Hematopoietic multipotent progenitor cell (in vitro differentiated cells): ENCODE measurements around the gene NHSL1. TPM values are rescaled to one million over a fixed set of nuclear protein-coding genes. Genes with fewer than 3 reads are reported as not detected.

Experiments
- DNase-seq, 3 donors: peaks; one replicate each; pipeline ENCODE4 v3.0.0-alpha.2; 2011 to 2015; ENCODE audit warnings: low read depth in 2 of 3, low spot score in 2 of 3
- total RNA-seq: library from RNA; depleted of rRNA; stranded (reverse); fragments of >200 nt; gene quantifications from one replicate; pipeline ENCODE4 v1.2.3, GENCODE V29; 2012

NHSL1 gene
- total RNA-seq, 1 donor, result 1.6 TPM

DNA sequence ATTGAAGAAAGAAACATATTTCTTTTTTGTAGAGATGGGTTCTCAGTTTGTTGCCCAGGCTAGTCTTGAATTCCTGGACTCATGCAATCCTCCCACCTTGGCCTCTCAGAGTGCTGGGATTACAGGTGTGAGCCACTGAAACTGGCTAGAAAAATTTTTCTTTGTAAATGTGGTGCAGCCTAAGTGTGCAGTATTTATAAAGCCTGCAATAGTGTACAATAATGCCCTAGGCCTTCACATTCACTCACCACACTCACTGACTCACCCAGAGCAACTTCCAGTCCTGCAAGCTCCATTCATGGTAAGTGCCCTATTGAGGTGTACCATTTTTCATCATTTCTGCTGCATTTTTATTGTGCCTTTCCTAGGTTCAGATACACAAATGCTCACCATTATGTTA, 31.4 kb downstream of the NHSL1 start:
- DNase-seq, result no peak

DNA sequence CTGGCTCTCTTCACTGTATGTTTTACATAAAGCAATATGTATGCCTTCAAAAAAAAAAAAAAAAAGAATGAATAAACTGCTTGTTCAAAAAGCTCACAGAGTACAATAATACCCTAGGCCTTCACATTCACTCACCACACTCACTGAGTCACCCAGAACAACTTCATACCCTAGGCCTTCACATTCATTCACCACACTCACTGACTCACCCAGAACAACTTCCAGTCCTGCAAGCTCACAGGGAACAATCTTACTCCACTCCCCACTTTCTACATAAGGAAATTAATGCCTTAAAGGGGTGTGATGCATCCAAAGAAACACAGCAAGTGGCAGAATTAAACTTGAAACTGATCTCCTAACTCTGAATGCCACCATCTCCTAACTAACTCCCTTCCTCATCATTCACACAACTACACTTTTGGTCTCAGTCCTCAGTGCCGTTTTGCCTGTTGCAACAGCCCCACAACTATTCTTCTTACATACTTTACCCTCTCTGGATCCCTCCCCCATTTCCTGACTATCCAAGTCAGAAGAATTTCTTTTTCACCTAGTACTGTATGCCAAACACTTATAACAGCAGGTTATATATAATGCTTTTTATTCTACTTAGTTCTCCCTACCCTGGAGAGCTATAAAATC, 34.2 kb downstream of the NHSL1 start:
- no peak for DNase-seq

DNA sequence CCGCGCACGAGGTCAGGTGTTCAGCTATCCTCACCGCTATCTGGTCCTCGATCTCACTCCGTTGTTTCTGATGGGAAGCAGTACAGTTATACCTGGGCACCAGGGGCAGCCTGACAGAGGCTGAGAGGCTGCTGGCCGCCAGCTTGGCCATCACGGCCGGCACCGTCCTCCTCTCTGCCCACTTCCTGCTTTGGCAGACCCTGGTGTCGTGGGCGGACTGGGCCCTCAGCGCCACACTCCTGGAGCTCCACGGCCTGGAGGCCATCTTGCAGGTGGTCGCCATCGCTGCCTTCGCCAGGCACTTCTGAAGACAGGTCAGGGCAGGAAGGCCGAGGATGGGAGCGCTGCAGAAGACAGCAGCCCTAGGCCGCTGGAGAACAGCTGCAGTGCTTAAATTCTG, 35.2 kb downstream of the NHSL1 start:
- DNase-seq, result no peak

DNA sequence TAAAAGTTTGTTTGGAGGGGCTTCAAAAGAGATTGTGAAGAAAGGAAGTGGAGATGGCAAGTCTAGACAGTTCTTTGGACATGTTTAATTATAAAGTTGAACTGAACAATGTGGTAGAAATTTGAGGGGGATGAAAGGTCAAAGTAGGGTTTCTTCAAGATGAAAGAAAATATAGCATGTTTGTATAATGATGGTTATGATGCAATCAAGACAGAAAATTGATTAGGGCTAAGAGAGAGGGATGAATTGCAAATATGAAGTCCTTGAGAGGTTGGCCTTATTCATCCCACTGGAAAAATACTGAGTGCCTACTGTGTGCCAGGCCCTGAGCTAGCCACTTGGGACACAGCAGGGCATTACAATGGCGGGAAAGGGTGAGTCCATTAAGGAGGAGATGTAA, 37.6 kb downstream of the NHSL1 start:
- DNase-seq, result no peak

DNA sequence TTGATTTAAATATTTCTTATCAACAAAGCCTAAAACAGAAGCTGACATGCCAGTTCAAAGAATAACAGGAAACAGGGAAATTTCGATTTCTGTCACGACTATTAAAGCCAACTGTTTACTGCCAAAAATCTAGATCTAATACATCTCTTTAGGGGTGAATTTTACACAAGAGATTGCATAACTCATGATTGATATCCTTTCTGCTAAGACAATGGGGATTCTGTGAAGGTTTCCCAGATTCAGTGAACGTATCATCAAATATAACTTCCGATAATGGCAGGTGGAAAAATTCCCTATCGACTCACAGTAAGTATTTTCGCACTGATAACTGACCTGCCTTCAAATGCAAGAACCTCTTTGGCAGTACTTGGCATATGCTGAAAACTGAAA, 42.9 kb downstream of the NHSL1 start:
- DNase-seq, result no peak

DNA sequence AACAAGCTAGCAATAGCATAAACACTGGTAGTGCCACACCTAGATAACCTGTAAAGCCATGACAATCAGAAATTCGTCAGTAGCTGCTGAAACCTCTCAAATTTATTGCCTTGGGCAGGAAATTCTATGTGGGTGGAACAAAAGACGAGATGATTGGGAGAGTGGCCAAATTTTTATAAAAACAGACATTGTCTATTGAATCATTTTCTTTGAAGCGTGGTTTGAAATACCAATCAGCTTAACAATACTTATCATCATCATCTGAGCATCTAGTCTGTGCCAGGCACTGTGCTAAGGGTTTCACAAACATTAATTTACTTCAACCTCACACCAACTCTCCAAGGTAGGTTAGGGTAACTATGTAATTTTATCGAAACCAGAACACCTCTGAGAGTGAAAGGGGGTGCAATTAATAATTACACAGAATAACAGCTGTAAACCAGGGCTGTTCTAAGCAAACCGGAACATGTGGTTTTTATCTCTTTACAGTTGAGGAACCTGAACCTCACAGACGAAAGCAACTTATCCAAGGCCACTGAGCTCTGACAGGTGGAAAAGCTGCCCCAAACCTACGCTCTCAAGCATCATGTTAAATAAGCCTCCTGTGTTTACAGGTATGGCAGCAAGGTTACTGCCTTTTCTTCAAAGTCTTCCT, 43.4 kb downstream of the NHSL1 start:
- DNase-seq, result peak in 2 of 3 donors; percentile 6 to 48

DNA sequence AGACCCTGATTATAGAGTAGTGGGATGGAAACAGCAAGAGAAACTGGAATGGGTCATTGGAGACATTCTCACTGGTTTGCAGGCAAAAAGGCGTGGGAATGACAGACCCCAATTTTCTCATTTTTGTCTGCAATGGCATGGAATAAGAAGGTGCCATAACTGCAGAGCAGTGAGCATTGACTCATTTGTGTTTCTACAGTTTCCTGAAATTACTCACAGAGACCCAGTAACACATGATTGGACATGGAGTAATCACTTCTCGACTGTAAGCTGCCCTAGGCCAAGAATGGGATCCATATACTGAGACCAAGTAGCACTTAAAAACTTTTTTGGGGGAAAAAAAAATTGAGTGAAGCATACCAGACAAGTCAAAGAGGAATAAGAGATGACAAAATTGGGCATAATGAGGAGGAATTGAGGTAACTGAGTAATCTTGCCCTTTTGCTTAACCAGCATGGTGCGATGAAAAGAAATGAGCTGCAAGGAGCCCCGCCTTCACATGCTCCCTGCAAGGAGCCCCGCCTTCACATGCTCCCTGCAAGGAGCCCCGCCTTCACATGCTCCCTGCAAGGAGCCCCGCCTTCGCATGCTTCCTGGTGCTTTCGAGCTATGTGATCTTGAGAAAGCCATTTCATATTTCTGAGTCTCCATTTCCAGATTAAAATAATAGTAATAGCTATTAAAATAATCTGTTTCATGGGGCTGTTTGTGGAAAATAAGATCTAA, 44.1 kb downstream of the NHSL1 start:
- peak in 1 of 3 donors; percentile 42 for DNase-seq

DNA sequence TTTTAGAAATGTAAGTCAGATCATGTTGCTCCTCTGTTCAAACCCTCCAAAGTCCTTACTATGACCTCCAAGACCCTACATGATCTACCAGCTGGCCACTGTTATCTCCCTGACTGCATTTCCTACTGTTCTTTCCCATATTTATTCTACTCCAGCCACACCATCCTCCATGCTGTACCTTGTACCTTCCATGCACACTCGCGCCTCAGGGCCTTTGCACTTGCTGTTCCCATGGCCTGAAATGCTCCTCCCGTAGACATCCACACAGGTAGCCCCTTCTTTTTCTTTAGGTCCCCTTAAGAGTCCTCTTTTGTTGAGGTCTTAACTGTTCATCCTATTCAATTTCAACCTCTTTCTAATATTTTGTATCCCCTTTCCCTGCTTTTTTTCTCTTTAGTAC, 48.3 kb downstream of the NHSL1 start:
- no peak for DNase-seq

DNA sequence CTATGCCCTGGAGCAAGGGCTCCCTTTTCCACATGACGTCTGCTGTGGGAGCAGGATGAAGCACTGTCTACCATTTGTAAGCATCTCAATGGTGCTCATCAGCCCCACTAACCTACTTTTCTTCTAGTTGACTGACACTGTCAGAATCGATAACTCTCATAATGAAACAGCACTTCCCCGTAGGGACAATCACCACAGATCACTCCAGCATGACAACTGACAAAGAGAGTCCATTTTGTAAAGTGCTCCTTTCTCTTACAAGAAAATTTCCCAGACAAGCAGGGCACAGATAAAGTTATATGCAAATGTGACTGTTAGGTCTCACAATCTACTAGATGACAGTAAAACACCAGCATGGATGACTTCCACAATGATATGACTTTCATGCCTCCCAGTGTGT, 48.8 kb downstream of the NHSL1 start:
- DNase-seq, result no peak

DNA sequence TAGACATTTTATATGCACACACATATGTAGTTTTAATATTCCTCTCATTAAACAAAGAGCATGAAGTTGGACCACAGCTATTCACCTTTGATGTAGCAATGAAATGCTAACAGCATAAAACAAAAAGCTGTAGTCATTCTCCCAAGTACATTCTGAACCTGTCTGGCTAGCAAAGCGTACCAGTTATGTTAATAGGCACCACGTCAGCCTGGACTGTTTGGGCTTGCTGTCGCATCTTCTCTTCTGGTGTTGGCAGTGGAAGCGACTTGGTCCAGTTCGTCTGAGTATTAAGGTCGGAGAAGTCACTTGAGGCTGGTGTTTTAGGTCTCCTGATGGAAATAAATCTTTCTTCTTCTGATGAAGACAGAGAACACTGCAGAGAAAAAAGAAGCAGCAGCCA, 52.5 kb downstream of the NHSL1 start:
- DNase-seq, result no peak

DNA sequence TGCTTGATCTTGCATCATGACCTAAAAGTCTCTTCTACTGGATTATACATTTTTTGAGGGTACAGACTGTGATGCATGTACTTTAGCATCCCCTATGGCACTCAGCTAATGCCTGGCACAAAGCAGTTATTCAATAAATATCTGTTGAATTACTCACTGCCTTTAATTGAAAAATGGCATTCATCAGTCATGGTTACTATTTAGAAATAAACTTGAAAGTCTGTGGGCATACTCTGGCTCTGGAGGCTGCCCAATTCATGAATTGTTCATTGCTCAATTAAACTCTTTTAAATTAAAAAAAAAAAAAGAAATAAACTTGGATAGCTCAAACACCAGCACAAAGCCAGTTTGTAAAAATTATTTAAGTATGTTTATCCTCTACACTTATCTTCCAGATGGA, 55.3 kb downstream of the NHSL1 start:
- no peak for DNase-seq

DNA sequence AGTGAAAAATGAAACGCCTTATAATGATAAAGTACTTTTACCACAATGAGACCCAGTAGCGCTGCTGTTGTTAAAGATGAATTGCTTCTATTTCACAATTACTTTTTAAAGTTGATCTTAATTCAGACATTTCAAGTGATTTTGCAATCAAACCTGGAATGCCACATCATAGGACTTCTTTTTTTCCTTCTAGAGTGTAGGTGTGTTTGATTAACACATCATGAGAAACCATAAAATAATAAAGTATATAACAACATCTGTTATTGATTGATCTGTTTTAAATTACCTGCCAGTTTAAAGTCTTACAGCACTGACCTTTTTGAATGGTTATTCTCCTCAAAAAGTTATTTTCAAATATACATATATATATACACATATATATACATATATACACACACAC, 56.6 kb downstream of the NHSL1 start:
- DNase-seq, result no peak

DNA sequence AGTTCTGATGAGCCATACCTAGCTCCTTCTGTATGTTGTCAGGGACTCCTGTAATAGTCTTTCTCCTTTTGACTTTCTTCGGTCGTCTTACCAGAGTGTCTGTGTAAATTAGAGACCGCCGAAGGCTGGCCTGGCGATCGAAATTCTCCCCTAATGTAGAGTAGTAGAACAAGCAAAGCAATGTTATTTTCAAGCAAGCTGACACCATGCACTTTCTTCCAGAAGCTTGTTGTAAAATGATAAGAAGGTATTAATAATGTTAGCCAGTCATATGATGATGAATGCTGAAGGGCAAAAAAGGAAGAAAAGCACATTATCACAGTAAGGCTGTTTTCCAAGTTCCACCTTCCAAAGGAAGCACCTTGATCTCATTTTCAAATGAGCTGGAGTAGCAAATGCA, 57.3 kb downstream of the NHSL1 start:
- DNase-seq, result no peak

DNA sequence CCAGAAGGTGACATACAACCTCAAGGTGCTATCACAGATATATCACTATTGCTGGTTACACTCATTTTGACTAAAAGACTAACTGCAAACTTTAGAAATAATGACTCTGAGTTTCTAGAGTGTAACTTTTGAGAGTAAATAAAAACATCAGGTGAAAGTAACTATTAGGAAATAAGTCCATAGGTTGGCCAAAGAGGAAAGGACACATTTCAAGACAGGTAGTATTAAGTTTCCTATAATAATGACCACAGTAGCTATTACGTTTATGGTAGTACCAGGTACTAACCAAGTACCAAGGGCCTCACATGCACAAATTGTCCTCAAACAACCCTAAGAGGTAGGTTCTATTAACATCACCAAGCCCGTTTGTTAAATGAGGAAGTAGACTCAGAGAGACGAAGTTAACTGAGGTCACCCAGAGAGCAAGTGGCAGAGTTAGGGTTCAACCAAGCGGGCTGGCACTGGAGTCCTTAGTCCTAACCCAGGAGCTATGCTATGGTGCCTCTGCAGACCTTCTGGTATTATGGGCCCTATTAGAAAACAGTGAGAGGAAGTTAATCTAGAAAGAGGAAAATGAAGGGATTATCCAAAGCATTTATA, 58.4 kb downstream of the NHSL1 start:
- peak in 1 of 3 donors; percentile 39 for DNase-seq

DNA sequence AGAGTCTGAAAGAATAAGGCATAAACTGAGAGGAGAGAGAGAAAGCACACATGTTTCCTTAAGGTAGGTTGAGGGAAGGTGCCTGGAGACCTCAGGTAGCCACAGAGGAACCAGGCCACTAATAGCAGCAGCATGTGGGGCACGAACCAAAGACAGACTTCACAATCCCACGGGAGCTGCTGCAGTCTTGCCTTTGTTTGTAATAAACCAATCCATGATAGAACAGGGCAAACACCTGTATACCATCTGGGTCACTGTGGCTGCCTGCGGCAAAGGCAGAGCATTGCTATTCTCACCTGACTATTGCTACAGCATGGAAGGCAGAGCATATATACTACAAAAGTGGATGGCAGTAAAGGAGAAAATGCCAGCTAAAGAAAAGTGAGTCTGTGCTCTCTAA, 59.0 kb downstream of the NHSL1 start:
- DNase-seq, result no peak

DNA sequence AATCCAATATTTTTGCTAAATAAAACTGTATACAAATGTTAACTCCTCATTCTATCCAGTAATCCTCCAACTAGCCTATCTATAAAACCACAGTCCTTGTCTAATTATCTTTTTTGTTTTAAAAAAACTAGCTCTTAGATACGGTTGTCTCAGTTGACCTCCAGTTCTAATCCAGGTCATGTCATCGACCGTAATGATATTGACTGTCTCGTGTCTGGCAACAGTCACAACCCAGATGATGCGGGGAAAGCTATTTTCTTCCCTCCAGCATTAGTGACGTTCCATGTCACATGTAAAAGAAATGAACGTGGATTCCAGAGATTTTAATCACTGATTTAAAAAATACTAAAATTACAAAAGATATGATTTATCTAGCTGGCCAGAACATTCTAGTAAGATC, 59.7 kb downstream of the NHSL1 start:
- no peak for DNase-seq

DNA sequence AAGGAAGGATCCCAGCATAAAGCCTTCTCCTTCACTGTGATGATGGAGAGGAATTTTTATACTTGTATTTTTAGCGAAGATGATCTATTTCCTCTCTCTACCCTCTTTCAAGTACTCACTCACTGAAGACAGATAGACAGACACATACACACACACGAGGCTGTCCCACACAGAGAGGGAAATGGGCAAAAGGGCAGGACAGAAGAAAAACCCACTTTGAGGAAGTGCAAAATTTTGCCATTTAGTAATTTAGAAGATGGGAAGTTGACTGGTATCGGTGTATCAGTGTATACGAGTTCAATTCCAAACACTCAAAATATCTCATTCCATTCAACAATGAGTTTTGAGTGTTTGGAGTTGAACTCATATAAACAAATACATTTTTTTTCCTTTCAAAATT, 64.4 kb downstream of the NHSL1 start:
- no peak for DNase-seq

DNA sequence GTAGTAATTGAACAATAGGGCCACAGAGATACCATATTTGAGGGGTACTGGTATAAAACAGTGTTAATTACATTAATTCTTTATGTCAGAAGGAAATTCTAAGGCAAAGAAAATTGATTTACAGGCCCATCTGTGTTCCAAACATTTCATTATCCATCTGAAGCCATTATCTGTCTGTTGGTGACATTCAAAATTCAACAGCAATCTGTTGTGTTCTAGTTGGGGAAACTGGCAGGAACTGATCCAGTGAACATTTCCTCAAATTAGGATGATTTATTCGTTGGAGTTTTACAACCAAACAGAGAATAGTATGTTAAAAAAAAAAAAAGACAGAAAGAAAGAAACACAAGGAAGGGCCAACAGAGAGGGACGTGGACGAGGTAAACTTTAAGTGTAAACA, 65.2 kb downstream of the NHSL1 start:
- DNase-seq, result no peak

DNA sequence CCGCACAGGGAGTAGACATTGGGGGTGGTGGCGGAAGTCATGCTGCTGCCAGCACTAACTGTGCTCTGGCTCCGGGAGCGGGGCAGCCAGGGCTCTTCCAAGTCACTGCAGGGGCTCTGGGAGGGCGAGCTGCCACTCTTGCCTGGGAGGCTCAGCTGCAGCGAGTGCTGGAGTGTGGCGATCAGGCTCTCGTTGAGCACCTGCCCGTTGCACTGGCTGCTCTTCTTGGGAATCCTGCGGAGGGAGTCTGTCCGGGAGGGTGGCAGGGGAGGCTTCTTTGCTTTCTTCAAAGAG, 67.3 kb downstream of the NHSL1 start:
- no peak for DNase-seq

DNA sequence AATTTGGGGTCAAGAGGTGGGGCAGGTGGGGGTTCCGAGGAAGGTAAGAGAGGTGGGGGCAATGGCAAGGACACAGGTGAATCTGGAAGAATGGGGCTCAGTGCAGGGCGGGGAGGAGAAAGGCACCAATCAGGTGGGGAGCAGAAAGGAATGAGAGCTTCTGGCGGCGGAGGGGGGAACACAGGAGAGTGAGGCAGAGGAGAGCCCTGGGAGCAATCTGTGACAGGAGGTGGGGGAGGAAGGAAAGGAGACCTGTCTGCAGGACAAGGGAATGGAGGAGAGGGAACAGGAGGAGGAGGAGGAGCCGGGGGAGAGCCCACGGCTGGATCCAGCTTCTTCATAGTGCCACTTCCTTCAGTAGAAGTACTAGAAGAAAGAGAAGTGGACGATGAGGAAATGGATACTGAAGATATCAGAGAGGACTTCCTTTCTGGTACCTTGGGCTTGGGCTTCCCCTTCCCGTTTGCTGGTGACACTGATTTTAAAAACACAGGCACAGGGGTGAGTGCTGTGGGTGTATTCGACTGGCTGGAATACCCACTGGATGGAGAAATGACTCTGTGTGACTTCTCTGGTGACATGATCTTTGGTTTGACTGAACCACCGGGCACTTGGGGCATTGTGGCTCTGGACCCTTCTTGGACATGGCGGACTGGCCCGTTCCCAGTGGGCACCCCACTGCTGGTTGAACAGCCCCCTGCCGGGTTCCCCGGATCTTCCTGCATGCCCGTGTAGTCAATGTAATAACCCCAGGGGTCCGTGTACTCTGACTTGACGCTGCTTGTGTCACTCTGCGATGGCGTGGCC, 67.8 kb downstream of the NHSL1 start:
- peak in 1 of 3 donors; percentile 32 for DNase-seq
